Neural progenitor cell (in vitro differentiated cells): Measurements from ENCODE around the gene DCTN2.

Source experiments
- EZH2 ChIP-seq: fragments of 200-600 bp; sonication (generic); IDR thresholded peaks from 2 replicates; pipeline ENCODE4 v1.6.1; 2017; ENCODE audit warnings: antibody characterized with exemption, mild to moderate bottlenecking, moderate library complexity
- EZH2phosphoT487 ChIP-seq: fragments of 200-600 bp; sonication (generic); IDR thresholded peaks from 2 replicates; pipeline ENCODE4 v1.6.1; 2017; ENCODE audit warnings: antibody characterized with exemption
- TF ChIP-seq, protein P1 (sequence below): fragments of 200-600 bp; sonication (generic); IDR thresholded peaks from 2 replicates; pipeline ENCODE4 v1.5.1; 2017; ENCODE audit warnings: antibody characterized with exemption, mild to moderate bottlenecking

DNA sequence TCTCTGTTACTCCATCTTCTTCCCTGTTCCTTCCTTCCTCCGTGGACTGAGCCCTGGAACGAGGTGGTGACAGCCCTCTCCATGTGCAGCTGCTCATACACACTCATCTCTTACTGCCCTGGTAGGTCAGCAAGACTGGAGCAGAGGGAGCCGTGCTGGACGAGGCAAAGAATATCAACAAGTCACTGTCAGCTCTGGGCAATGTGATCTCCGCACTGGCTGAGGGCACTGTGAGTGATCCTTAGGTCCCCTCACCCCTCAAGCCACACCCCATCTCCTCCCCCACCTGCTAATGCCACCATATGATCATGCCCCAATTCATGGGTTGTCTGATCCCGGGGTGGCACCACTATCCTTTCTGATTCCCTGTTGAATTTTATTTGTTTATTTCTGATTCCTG is 21.8 kb upstream of the DCTN2 start:
- TF ChIP-seq EZH2 (no peak), EZH2phosphoT487 (no peak)
- TF ChIP-seq, protein P1, sequence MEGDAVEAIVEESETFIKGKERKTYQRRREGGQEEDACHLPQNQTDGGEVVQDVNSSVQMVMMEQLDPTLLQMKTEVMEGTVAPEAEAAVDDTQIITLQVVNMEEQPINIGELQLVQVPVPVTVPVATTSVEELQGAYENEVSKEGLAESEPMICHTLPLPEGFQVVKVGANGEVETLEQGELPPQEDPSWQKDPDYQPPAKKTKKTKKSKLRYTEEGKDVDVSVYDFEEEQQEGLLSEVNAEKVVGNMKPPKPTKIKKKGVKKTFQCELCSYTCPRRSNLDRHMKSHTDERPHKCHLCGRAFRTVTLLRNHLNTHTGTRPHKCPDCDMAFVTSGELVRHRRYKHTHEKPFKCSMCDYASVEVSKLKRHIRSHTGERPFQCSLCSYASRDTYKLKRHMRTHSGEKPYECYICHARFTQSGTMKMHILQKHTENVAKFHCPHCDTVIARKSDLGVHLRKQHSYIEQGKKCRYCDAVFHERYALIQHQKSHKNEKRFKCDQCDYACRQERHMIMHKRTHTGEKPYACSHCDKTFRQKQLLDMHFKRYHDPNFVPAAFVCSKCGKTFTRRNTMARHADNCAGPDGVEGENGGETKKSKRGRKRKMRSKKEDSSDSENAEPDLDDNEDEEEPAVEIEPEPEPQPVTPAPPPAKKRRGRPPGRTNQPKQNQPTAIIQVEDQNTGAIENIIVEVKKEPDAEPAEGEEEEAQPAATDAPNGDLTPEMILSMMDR = no peak
